Measurements from ENCODE around the gene ODF2L. TPM values are rescaled to one million over a fixed set of nuclear protein-coding genes. Genes with fewer than 3 reads are reported as not detected.

Gene ODF2L
- total RNA-seq, 1 experiment from 2014 or later = 27.3 TPM

DNA sequence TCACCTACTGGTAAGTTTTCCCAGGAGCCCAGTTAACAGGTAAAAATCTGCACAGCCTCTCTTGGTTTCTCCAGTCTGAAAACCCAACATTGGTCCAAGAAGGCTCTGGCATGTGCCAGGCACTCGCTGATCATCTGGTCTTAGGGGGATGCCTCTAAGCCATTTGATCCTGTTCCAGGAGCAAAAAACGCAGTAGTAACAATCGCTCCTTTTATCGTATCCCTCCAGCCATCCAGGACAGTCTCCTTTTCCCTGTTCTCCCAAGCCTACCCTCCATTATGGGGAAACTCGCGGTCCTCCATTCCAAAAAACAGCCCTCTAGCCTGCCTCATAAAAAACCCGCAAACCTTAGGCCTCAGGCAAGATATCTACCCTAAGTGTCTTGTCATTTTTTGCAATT lies 56.2 kb downstream of the ODF2L start:
- H3K9me3 ChIP-seq (ENCODE audit: control insufficient read depth, low read depth, low read length) = no peaks in the 10 kb centered on the region
- H3K4me3 Mint-ChIP-seq = no peak overlapping the region
- no peak overlapping the region for H2BK120ac ChIP-seq (ENCODE audit: low read depth, low read length, poor library complexity, severe bottlenecking)
- no peak overlapping the region for H4K5ac ChIP-seq (ENCODE audit: insufficient read length, low read depth, low read length)
- H2BK5ac ChIP-seq (ENCODE audit: insufficient read length, low read length) = no peak overlapping the region
- peaks cover 0 to 2% (median under 1%) of the 10 kb centered on the region in 3 experiments; a peak in 2 of 7 replicates for H3K36me3 Mint-ChIP-seq (ENCODE audit: insufficient read depth in 1 of 3, low read depth in 3 of 3)
- no peak overlapping the region for H3K4ac ChIP-seq (ENCODE audit: low read depth, low read length)
- H3K4me1 ChIP-seq (ENCODE audit: insufficient read depth, low read length) = no peaks in the 10 kb centered on the region
- no peaks in the 10 kb centered on the region for H3K4me1 Mint-ChIP-seq
- H3K23me2 ChIP-seq (ENCODE audit: insufficient read length, low read depth, low read length, poor library complexity, severe bottlenecking) = no peaks in the 10 kb centered on the region
- no peak overlapping the region for H4K8ac ChIP-seq (replicated peaks; ENCODE audit: insufficient read length, low read depth, low read length)
- TF ChIP-seq, protein P1, sequence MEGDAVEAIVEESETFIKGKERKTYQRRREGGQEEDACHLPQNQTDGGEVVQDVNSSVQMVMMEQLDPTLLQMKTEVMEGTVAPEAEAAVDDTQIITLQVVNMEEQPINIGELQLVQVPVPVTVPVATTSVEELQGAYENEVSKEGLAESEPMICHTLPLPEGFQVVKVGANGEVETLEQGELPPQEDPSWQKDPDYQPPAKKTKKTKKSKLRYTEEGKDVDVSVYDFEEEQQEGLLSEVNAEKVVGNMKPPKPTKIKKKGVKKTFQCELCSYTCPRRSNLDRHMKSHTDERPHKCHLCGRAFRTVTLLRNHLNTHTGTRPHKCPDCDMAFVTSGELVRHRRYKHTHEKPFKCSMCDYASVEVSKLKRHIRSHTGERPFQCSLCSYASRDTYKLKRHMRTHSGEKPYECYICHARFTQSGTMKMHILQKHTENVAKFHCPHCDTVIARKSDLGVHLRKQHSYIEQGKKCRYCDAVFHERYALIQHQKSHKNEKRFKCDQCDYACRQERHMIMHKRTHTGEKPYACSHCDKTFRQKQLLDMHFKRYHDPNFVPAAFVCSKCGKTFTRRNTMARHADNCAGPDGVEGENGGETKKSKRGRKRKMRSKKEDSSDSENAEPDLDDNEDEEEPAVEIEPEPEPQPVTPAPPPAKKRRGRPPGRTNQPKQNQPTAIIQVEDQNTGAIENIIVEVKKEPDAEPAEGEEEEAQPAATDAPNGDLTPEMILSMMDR (conservative IDR thresholded peaks at IDR 0.05) = no peak
- H2BK20ac ChIP-seq (ENCODE audit: low read depth, low read length, poor library complexity, severe bottlenecking) = no peak overlapping the region
- no peak overlapping the region for H2AFZ ChIP-seq (ENCODE audit: low read length)
- H3K4me2 ChIP-seq (ENCODE audit: insufficient read depth, insufficient read length, low read length) = no peak overlapping the region
- H3T11ph ChIP-seq (ENCODE audit: low read length) = no peak overlapping the region
- H3K23ac ChIP-seq (ENCODE audit: insufficient read length, low read depth, low read length) = no peak overlapping the region
- H3K27me3 ChIP-seq (ENCODE audit: insufficient read depth, low read length) = no peaks in the 10 kb centered on the region
- H2BK15ac ChIP-seq (ENCODE audit: low read depth, low read length) = no peak overlapping the region
- WGBS (ENCODE audit: extremely low coverage, insufficient read length, low lambda C conversion rate) = no CpG with 5 or more reads among the region's 7 CpGs
- DNase-seq = no peak
- H3K27me3 Mint-ChIP-seq (ENCODE audit: low read depth) = no peaks in the 10 kb centered on the region; the same call in 1 of the 2 replicates
- H2AK5ac ChIP-seq (ENCODE audit: insufficient read length, low read length) = no peak overlapping the region
- H2BK12ac ChIP-seq (ENCODE audit: insufficient read length, low read depth, low read length) = no peak overlapping the region
- H3K79me2 ChIP-seq (ENCODE audit: insufficient read depth, low read length) = no peaks in the 10 kb centered on the region
- H4K20me1 ChIP-seq (ENCODE audit: control insufficient read depth, insufficient read depth, insufficient read length) = no peaks in the 10 kb centered on the region
- no peak overlapping the region for H3K56ac ChIP-seq (ENCODE audit: insufficient read length, low read depth, low read length)
- no peak overlapping the region for H3K27ac ChIP-seq (ENCODE audit: insufficient read length, low read depth, low read length)
- no peaks in the 10 kb centered on the region for H3K79me1 ChIP-seq (ENCODE audit: insufficient read depth, low read depth, low read length, poor library complexity, severe bottlenecking)
- H3K9me3 Mint-ChIP-seq = peaks cover under 1 to 3% of the 10 kb centered on the region in 2 experiments; a peak in 1 of 5 replicates
- no peak overlapping the region for H3K9ac ChIP-seq (ENCODE audit: extremely low read depth, insufficient read length, low read length)
- no peak overlapping the region; a peak in 1 of 7 replicates for H3K27ac Mint-ChIP-seq
- no peak overlapping the region for H4K91ac ChIP-seq (ENCODE audit: insufficient read length, low read depth, low read length)
- H3K18ac ChIP-seq (ENCODE audit: insufficient read length, low read depth, low read length) = no peak overlapping the region
- H3K14ac ChIP-seq (ENCODE audit: insufficient read depth, low read length) = no peak overlapping the region
